GM19455 (cell line): Measurements from ENCODE around the gene PPFIA1.
"Not testable (repeated sequence)": the region's sequence is repeated elsewhere in the genome, so short reads cannot be mapped to it uniquely, and the experiment has no call there.

Experiments used
- ATAC-seq: cut with Tn5 transposase; IDR thresholded peaks from one replicate; pipeline ENCODE4 v1.9.1; 2021; ENCODE audit not compliant: unreplicated experiment

Gene PPFIA1

DNA sequence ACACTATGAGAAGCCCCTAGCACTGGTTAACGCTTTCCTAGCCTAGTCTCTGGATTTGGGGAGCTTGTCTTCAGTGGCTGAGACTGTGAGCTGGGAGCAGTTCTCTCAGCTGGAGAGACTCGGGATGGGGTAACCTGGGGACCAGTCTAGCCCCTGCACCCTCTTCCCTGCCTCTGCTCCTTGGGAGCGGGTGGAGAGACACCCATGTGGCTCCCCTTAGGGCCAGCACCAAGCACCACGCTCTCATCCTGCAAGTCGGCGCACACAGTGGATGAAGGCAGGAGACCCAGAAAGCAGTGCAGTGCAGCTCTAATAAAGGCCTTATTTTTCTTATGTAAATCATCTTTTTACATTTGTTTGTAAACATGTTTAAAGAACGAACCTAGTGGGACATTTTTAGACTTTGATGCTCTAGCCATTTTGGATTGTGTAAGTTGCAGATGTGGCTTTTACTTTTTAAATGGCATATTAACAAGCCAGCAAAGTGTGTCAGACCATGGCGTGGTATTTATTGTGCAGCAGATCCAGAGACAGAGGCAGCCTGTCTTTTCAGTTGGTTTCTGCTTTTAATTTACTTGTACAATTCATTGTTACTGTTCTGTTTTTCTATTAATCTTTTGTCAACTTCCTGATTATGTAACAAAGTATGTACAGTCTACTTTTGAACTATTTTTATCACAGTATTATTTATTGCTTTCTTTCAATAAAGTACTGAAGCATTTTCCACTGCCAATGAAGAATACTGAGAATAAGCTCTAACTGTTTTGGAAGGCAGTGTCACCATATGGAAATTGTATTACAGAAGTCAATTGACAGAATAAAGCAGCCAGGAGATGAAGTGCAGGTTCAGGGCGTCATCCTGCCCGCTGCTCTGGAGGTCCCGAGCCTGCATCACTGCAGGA is 113.4 kb downstream of the PPFIA1 start:
- ATAC-seq = no peak

DNA sequence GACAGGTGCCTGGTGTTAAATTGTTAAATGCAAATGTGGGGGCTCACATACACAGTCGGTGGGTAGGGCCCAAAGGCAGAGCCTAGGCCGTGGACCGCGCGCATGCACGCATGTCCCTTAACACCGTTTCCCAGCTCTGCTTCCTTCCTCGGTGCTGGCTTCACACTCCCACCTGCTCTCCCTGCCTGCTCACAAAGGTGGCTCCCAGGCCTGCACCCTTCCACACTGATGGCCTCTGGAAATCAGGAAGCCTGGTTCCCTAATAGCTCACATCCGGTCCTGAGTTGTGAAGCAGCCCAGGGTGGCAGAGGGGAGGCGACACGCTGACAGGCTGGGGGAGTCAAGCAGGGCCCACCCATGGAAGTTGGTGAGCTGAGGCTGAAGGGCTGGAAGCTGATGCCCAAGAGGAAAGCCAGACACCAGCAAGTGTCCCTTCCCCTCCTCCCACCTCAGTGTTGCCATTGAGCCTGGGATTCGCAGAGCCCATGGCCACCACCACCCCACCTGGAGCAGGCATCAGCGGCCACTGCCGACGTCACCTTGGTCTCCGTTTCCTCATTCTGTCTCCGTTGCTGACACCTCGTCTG is 114.2 kb downstream of the PPFIA1 start:
- no peak for ATAC-seq

- ATAC-seq = no peak
These were observed 117.1 kb downstream of the PPFIA1 start for GRCh38 chr11:70387564-70387963.

DNA sequence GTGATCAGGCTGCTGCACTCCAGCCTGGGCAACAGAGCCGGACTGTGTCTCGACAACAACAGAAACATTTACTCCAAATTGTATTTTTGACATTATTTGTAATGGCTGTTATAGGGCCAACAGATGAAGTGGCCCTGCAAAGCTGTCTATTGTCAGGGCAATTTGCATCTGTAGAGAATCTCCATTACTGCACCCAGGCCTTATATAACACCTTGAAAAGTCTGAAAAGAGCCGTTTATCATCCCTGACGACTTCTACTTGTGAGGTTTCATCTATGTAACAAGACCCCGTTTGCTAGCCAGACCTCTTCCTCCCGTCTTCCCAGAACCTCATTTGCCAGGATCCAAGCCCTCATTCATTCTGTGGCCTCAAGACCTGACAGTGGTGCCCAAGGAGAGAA is 118.7 kb downstream of the PPFIA1 start:
- ATAC-seq = no peak

GRCh38 chr11:70390882-70391281 is 120.4 kb downstream of the PPFIA1 start:
- not testable (repeated sequence) for ATAC-seq

GRCh38 chr11:70394211-70394950 is 123.9 kb downstream of the PPFIA1 start:
- no peak for ATAC-seq

DNA sequence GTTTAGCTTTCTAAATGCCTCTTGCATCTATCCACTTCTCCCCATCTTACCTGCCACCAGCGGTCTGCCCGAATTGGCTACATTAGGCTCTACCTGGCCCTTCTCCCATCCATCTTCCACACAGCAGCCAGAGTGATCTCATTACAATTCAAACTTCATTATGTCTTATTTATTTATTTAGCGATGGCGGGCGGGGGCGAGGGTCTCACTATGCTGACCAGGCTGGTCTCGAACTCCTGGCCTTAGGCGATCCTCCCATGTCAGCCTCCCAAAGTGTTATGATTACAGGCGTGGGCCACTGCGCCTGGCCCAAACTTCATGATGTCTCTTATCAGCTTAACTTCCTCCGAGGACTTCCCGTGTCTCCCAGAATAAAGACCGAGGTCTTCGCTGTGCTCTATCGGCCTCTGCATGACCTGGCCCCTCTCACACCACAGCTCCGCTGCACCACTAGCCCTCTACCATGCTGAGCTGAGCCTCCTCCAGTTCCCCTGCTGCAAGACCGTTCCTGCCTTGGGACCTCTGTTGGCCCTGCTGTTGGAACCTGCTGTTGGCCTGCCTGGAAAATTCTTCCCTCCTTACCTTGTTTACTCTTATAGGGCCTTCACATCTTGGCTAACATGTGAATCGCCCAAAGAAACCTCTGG is 127.0 kb downstream of the PPFIA1 start:
- ATAC-seq = no peak

DNA sequence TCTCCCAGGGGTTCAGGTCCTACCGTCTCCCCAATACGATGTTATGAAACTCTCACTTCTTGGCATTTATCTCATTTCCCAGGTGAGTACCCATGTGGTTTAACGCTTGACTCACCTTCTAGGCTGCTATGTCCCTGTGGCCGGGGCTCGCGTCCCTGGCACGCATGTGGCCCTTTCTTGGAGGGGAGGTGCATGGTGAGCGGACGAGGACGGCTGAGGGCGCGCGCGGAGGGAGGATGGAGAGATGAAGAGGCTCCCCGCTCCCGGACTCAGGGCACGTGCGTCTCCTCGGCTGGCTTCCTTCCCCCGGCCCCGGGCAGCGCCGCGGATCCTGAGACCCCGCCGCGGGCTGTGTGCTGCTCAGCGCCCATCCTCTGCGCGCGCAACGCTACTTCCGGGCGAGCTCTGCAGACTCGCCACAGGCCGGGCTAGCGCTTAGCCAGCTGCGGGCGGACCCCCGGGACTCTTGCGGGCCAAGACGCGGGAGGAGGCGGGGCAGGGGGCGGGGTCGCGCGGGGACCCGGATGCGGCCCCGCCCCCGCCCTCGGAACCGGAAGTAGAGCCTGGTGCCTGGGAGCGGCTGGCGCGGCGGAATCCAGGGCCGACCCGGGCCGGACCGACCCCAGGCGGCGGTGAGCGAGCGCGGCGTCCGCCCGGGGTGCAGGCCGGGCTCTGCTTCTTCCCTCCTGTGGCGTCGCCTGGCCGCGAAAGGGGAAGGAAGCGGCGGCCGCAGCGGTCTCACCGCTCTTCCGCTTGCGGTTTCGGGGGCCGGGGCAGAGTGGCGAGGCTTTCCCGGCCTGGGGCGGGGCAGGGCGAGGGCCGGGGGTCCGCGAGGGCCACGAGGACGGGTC is 127.7 kb downstream of the PPFIA1 start, which contains the start of gene CTTN:
Gene CTTN, plus strand, starts transcription at position 547 of the 851 bp plus-strand sequence. CDS start 8,769 bp downstream, outside the sequence.
- ATAC-seq = no peak

GRCh38 chr11:70398834-70399680 is 128.6 kb downstream of the PPFIA1 start:
- no peak for ATAC-seq

DNA sequence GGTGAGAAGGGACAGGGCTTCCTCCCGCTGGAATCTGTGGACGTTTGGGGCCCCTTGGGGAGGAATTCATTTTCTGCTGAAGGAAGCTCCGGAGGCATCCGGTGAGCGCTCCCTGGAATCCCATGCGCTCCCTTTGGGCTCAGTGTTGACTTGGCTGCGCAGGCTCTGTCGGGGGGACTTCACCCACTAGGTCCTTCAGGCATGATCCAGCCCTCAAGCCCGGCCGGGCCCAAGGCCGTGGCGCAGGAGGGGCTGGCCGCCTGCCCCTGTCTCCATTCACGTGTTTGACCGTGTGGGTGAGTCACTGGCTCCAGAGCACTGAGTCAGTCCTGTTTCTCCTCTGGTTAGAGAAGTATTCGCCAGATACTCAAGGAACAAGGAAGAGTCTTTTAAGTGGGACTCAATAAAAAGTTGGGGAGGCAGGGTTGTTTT is 129.2 kb downstream of the PPFIA1 start:
- no peak for ATAC-seq

DNA sequence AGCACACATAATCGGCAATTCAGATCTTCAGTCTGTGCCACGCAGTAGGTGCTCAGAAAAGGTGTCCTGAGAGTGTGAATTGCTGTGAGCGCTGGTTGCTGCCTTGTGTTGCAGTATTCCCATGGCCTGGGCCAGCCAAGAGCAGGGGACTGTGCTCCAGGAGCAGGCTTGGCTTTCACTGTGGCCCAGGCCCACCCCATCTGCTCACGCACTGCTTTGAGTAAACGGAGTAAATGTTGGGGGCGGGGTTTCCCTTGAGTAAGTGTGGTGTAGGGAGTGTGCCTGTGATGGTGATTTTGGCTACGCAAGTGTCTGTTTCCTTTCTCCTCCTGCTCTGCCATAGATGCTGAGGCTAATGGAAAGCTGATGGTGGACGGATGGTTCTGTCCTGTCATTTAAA is 130.2 kb downstream of the PPFIA1 start:
- no peak for ATAC-seq

- no peak for ATAC-seq
These were observed 131.5 kb downstream of the PPFIA1 start for GRCh38 chr11:70402016-70402415.

DNA sequence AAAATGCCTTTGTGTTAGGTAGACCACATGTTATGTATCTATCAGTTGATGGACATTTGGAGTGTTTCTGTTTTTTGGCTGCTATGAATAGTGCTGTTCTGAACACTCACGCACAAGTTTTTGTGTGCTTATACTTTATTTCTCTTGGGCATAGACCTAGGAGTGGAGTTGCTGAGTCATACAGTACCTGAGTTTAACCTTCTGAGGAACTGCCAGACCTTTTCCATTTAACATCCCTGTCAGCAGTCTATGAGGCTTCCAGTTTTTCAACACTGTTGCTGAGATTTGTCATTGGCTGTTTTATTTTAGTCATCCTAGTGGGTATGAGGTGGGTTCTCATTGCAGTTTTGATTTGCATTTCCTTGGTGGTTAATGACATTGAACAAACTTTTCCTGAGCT is 132.2 kb downstream of the PPFIA1 start:
- no peak for ATAC-seq

DNA sequence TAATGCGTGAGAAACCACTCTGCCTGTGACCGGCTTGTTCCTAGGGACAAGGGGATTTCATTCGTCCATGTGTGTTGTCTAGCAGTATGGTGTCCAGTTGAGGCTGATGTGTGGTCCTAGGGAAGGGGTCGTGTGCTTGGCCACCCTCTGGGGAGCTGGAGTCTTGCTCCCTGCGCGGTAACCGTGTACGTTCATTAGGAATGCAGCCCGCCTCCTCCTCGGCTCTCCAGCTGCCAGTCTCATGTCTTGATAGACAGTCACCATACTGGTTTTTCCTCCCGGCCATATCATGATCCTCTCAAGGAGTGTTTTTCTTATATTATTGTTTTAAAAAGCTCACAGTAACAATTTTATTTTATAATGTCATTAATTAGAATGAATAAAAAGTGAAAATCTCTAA is 133.8 kb downstream of the PPFIA1 start:
- no peak for ATAC-seq

- no peak for ATAC-seq
These were observed 135.3 kb downstream of the PPFIA1 start for GRCh38 chr11:70405679-70406395.

GRCh38 chr11:70407121-70407520 is 136.6 kb downstream of the PPFIA1 start:
- no peak for ATAC-seq

GRCh38 chr11:70407814-70408213 is 137.3 kb downstream of the PPFIA1 start:
- ATAC-seq = no peak

- not testable (repeated sequence) for ATAC-seq
These were observed 137.8 kb downstream of the PPFIA1 start for GRCh38 chr11:70408326-70408725.

- ATAC-seq = no peak
These were observed 138.9 kb downstream of the PPFIA1 start for GRCh38 chr11:70409437-70409836.
